HG02852 (cell line): ENCODE results near the gene PTGES2.

Source experiments
- ATAC-seq: cut with Tn5 transposase; IDR thresholded peaks from one replicate; pipeline ENCODE4 v1.9.1; 2021; ENCODE audit warnings: mild to moderate bottlenecking, moderate library complexity; ENCODE audit not compliant: unreplicated experiment

PTGES2 gene

GRCh38 chr9:128153947-128154695 lies 26.6 kb upstream of the PTGES2 start:
- no peak for ATAC-seq

- ATAC-seq: no peak
These were observed 25.8 kb upstream of the PTGES2 start for GRCh38 chr9:128153060-128153946.

- ATAC-seq: no peak
These were observed 24.9 kb upstream of the PTGES2 start for GRCh38 chr9:128152133-128153059.

GRCh38 chr9:128151309-128152132 lies 24.0 kb upstream of the PTGES2 start:
- no peak for ATAC-seq

- ATAC-seq: no peak
These were observed 23.2 kb upstream of the PTGES2 start for GRCh38 chr9:128150594-128151308.

GRCh38 chr9:128149951-128150593 lies 22.5 kb upstream of the PTGES2 start:
- ATAC-seq: no peak

- no peak for ATAC-seq
These were observed 21.6 kb upstream of the PTGES2 start, which contains the start of gene LCN2 for GRCh38 chr9:128149001-128149701. LCN2 (plus strand) TSS chr9:128149453; CDS start chr9:128149526, 73 bp downstream.

GRCh38 chr9:128148509-128149000 lies 21.0 kb upstream of the PTGES2 start:
- no peak for ATAC-seq

- ATAC-seq: no peak
These were observed 19.1 kb upstream of the PTGES2 start for GRCh38 chr9:128146591-128147120.

- ATAC-seq: no peak
These were observed 18.4 kb upstream of the PTGES2 start for GRCh38 chr9:128145951-128146351.

GRCh38 chr9:128145536-128145935 lies 18.0 kb upstream of the PTGES2 start:
- ATAC-seq: no peak

GRCh38 chr9:128144239-128145181 lies 17.0 kb upstream of the PTGES2 start:
- no peak for ATAC-seq

- no peak for ATAC-seq
These were observed 16.2 kb upstream of the PTGES2 start for GRCh38 chr9:128143525-128144238.

GRCh38 chr9:128142596-128142995 lies 15.1 kb upstream of the PTGES2 start:
- ATAC-seq: no peak

GRCh38 chr9:128142061-128142460 lies 14.5 kb upstream of the PTGES2 start:
- ATAC-seq: no peak

- no peak for ATAC-seq
These were observed 14.1 kb upstream of the PTGES2 start for GRCh38 chr9:128141604-128142003.
